ENCODE results near the gene OXER1. TPM values are rescaled to one million over a fixed set of nuclear protein-coding genes. Genes with fewer than 3 reads are reported as not detected.

The OXER1 gene
- total and polyA plus RNA-seq, 2 of the 13 experiments (the other 11 are each of a cell fraction or from before 2014, with no cell fraction given): 8.0 to 9.0 TPM

DNA sequence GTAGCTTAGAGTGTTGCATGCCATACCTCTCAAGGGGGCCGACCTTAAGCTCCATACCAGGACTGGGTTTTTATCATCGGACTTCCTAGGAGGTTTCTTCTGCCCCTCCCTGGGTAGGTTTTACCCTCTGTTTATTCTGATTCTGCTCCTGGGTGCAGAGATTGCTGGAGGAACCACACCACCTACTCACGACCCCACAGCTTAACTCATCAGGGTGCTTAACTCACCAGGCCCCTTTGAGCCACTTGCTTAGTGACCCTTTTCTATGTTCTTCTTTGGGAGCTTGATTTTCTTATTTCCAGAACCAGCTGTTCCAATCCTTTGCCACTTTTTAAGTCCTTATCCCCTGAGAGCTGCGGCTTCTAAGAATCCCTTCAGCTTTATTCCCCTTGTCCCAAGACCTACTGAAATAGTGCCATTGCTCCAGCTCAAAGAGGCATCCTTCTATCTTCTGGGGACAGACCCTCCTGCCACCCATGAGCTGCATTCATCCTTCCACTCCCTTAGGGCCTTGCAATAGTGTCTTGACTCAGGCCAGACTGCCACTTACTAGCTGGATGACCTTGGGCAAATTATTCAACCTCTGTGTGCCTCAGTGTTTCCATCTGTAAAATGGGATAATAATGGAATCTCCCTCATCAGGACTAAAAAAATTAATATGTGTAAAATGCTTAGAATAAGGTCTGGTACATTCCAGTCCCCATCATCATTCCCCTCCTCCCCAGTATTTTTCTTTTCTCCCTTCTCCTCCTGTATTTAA is 5.8 kb downstream of the OXER1 start (continued):
- TF ChIP-seq, protein P1, sequence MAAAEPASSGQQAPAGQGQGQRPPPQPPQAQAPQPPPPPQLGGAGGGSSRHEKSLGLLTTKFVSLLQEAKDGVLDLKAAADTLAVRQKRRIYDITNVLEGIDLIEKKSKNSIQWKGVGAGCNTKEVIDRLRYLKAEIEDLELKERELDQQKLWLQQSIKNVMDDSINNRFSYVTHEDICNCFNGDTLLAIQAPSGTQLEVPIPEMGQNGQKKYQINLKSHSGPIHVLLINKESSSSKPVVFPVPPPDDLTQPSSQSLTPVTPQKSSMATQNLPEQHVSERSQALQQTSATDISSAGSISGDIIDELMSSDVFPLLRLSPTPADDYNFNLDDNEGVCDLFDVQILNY (CRISPR knock-in tag; conservative IDR thresholded peaks at IDR 0.05): no peak
- TF ChIP-seq ZNF773 (CRISPR knock-in tag; IDR thresholded peaks at IDR 0.05; ENCODE audit: borderline replicate concordance): no peak
- 0 out of 2 replicates have a peak, but pooled peaks have one; percentile 37 for TF ChIP-seq ZMYM3 (CRISPR knock-in tag; IDR thresholded peaks at IDR 0.05)
- TF ChIP-seq KDM1A (CRISPR knock-in tag; IDR thresholded peaks at IDR 0.05): 0 out of 2 replicates have a peak, but pooled peaks have one; percentile 20
- no peak for TF ChIP-seq ZSCAN30 (CRISPR knock-in tag; IDR thresholded peaks at IDR 0.05)

DNA sequence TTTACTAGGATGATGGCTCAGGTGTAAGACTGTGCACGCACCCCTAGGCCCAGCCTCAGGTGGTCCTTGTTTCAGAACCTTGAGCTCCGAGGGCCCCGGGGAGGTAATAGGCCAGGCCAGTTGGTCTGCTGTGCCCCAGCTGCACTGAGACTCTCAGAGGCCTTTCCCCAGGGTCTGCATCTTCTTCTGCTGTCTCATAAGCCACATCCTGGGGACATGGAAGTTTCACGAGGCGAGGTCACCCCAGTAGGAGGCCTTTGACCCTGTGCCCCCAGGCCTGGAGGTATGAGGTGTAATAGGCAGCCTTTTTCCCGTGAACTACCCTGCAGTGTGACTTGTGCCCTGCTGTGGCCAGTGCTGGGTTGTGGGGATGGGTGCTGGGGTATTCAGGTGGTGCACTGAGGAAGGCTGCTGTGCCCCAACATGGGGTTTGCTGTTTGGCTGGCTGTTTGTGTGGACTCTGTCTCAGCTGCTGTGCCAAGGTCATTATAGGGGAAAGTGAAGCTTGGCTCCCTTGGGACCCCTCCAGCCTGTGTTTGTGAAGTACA is 6.9 kb downstream of the OXER1 start:
- intact Hi-C loops (cut with micrococcal nuclease; ENCODE audit: unreplicated experiment) (no loop called here), in situ Hi-C loops (cut with HindIII; ENCODE audit: extremely low pct_ligation_motif_present, low pct_unique_long_range_greater_than_20kb) (no loop called here)
- ChIA-PET CTCF (ENCODE audit: low intra/inter-chr PET ratio, low total read pairs) (no interaction called here), POLR2A (interaction anchor here (0.5 to 1.1 kb wide), 4 partner anchors 35 to 439 kb away, joined by 3 to 4 read pairs (median 3); partner anchors contain the start of gene HAAO)
- H3K4me3 ChIP-seq (replicated peaks in 1 of 3; ENCODE audit: insufficient read depth in 1 of 3, low read depth in 2 of 3, low read length in 3 of 3): no peak overlapping the region
- H3K4me1 ChIP-seq (ENCODE audit: insufficient read depth, low read length): peaks cover 16% of the 10 kb centered on the region
- H3K9me3 ChIP-seq (ENCODE audit: low read length): no peaks in the 10 kb centered on the region
- peak; percentile 41 for ATAC-seq
- H3K36me3 ChIP-seq (replicated peaks in 1 of 2; ENCODE audit: control insufficient read depth in 1 of 2, insufficient read depth in 2 of 2, low read length in 2 of 2): no peaks in the 10 kb centered on the region; a peak in 1 of 5 replicates
- whole genome bisulfite sequencing (ENCODE audit: low lambda C conversion rate): 72% methylated on average over 6 of the region's 6 CpGs
- FAIRE-seq: no peak
- no TSS peak for BruUV-seq (replicated peaks)
- H3K27ac ChIP-seq (ENCODE audit: extremely low read length, insufficient read depth, low read length): no peak overlapping the region
- no peaks in the 10 kb centered on the region for H3K79me2 ChIP-seq (ENCODE audit: insufficient read depth, low read length)
- H3K4me2 ChIP-seq (ENCODE audit: low read depth, low read length): no peak overlapping the region
- no peak for DNase-seq (ENCODE audit: low spot score)
- H4K20me1 ChIP-seq (ENCODE audit: insufficient read depth, low read length): no peaks in the 10 kb centered on the region
- no peak overlapping the region for H3K9ac ChIP-seq (ENCODE audit: insufficient read depth, low read depth, low read length)
- H2AFZ ChIP-seq (ENCODE audit: low read length): no peak overlapping the region
- no peaks in the 10 kb centered on the region for H3K27me3 ChIP-seq (ENCODE audit: control insufficient read depth in 1 of 2, insufficient read depth in 2 of 2, low read length in 2 of 2)
- TF ChIP-seq KDM3A (CRISPR knock-in tag; IDR thresholded peaks at IDR 0.05; ENCODE audit: low read depth): no peak
- TF ChIP-seq, protein P2, sequence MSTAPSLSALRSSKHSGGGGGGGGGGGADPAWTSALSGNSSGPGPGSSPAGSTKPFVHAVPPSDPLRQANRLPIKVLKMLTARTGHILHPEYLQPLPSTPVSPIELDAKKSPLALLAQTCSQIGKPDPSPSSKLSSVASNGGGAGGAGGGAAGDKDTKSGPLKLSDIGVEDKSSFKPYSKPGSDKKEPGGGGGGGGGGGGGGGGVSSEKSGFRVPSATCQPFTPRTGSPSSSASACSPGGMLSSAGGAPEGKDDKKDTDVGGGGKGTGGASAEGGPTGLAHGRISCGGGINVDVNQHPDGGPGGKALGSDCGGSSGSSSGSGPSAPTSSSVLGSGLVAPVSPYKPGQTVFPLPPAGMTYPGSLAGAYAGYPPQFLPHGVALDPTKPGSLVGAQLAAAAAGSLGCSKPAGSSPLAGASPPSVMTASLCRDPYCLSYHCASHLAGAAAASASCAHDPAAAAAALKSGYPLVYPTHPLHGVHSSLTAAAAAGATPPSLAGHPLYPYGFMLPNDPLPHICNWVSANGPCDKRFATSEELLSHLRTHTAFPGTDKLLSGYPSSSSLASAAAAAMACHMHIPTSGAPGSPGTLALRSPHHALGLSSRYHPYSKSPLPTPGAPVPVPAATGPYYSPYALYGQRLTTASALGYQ (CRISPR knock-in tag; IDR thresholded peaks at IDR 0.05): no peak
- TF ChIP-seq, protein P3, sequence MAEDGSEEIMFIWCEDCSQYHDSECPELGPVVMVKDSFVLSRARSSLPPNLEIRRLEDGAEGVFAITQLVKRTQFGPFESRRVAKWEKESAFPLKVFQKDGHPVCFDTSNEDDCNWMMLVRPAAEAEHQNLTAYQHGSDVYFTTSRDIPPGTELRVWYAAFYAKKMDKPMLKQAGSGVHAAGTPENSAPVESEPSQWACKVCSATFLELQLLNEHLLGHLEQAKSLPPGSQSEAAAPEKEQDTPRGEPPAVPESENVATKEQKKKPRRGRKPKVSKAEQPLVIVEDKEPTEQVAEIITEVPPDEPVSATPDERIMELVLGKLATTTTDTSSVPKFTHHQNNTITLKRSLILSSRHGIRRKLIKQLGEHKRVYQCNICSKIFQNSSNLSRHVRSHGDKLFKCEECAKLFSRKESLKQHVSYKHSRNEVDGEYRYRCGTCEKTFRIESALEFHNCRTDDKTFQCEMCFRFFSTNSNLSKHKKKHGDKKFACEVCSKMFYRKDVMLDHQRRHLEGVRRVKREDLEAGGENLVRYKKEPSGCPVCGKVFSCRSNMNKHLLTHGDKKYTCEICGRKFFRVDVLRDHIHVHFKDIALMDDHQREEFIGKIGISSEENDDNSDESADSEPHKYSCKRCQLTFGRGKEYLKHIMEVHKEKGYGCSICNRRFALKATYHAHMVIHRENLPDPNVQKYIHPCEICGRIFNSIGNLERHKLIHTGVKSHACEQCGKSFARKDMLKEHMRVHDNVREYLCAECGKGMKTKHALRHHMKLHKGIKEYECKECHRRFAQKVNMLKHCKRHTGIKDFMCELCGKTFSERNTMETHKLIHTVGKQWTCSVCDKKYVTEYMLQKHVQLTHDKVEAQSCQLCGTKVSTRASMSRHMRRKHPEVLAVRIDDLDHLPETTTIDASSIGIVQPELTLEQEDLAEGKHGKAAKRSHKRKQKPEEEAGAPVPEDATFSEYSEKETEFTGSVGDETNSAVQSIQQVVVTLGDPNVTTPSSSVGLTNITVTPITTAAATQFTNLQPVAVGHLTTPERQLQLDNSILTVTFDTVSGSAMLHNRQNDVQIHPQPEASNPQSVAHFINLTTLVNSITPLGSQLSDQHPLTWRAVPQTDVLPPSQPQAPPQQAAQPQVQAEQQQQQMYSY (CRISPR knock-in tag; IDR thresholded peaks at IDR 0.05): no peak
- TF ChIP-seq ZNF557 (CRISPR knock-in tag; IDR thresholded peaks at IDR 0.05): no peak
